GM06990 (cell line): ENCODE results near the gene ATG9B.

Experiments used
- DNase-seq: peaks from one replicate; pipeline ENCODE4 v3.0.0-alpha.2; 2011; ENCODE audit not compliant: insufficient read length; ENCODE audit errors: extremely low read depth
- H3K27me3 ChIP-seq: replicated peaks from 2 replicates; pipeline ENCODE4 v1.6.0; 2011; ENCODE audit warnings: low read length; ENCODE audit not compliant: control insufficient read depth, insufficient read depth
- H3K36me3 ChIP-seq: 2 replicates; pipeline ENCODE4 v1.5.1; 2011; ENCODE audit warnings: low read length; ENCODE audit not compliant: control insufficient read depth, insufficient read depth
- H3K4me3 ChIP-seq: replicated peaks from 2 replicates; pipeline ENCODE4 v1.5.1; 2011; ENCODE audit warnings: low read depth, mild to moderate bottlenecking, control low read depth, low read length
- TF ChIP-seq, protein P1 (sequence below): IDR thresholded peaks from 2 replicates; pipeline ENCODE4 v1.5.1; 2011; ENCODE audit warnings: low read length, control low read depth, mild to moderate bottlenecking, inconsistent platforms; ENCODE audit not compliant: insufficient read depth, poor library complexity, severe bottlenecking

Gene ATG9B

DNA sequence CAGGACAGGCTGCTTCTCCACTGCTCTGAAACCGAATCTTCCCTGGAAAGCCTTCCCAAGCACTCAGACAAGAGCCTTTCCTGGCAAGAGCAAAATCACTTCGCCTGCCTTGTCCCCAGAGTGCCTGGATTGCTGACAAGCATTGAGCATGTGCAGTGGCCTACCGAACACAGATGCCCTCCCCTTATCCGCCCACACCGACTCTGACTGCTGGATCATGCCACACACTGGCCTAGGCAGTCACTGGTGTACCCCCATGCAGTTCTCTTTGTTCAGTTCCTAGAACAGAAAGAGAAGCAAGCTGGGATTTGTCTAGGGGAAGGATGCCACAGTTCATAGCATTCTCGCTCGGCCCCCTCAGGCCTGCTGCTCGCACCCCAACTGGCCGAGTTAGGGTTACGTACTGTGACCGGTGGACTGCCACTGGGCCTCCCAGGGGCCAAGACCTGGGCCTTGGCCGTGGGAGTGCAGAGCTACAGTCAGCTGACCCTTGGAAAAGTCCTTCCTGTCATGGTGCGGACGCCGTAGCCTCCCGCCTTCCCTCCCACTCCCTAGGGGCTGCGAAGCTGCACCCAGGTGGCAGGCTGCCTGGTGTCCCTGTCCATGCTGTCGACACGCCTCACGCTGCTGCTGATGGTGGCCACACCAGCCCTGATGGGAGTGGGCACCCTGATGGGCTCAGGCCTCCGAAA lies 10.9 kb upstream of the ATG9B start:
- TF ChIP-seq, protein P1, sequence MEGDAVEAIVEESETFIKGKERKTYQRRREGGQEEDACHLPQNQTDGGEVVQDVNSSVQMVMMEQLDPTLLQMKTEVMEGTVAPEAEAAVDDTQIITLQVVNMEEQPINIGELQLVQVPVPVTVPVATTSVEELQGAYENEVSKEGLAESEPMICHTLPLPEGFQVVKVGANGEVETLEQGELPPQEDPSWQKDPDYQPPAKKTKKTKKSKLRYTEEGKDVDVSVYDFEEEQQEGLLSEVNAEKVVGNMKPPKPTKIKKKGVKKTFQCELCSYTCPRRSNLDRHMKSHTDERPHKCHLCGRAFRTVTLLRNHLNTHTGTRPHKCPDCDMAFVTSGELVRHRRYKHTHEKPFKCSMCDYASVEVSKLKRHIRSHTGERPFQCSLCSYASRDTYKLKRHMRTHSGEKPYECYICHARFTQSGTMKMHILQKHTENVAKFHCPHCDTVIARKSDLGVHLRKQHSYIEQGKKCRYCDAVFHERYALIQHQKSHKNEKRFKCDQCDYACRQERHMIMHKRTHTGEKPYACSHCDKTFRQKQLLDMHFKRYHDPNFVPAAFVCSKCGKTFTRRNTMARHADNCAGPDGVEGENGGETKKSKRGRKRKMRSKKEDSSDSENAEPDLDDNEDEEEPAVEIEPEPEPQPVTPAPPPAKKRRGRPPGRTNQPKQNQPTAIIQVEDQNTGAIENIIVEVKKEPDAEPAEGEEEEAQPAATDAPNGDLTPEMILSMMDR = no peak
- DNase-seq = no peak
- H3K27me3 ChIP-seq = no peaks in the 10 kb centered on the region
- H3K36me3 ChIP-seq = peaks cover 18% of the 10 kb centered on the region
- H3K4me3 ChIP-seq = no peak overlapping the region

DNA sequence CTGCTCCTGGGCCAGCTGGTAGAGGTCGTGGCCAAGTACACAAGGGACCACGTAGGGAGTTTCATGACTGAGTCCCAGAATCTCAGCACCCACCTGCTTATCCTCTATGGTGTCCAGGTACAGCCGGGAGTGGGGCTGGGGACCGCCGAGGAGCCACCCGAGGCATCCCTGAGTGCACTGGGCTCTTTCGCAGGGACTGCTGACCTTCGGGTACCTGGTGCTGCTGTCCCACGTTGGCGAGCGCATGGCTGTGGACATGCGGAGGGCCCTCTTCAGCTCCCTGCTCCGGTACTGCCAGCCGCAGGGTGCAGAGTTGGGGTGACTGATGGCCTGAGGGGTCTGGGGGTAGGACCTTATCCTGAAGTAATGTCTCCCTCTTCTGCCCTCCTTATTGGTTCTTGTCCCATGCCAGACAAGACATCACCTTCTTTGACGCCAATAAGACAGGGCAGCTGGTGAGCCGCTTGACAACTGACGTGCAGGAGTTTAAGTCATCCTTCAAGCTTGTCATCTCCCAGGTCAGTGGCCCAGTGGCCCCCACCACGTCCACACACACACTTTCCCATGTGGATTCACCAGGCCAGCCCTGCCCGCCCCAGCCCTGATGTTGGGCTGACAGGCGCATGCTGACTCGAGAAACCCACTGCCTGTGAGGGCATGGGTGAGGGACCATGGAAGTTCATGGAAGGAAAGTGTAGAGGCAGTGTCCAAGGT lies 10.2 kb upstream of the ATG9B start:
- Histone ChIP-seq H3K36me3 (peaks cover 18% of the 10 kb centered on the region), H3K27me3 (no peaks in the 10 kb centered on the region), H3K4me3 (no peak overlapping the region)
- TF ChIP-seq, protein P1 = no peak
- DNase-seq = no peak

DNA sequence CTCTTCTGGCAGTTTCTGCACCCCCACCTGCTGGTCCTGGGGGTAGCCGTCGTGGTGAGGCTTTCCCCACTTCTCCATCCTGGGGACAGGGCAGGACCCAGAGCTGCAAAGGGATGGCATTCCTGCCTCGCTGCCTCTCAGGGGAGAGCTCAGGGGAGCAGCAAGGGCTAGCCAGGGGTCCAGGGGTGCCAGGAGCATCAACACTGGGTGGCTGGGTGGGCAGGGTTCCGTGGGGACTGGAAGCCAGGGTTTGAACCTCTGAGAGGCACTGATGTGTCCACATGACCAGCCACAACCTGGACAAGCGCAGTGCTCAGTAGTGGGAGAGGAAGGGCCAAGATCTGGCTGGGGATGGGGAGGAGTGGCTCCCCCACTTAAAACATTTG lies 9.6 kb upstream of the ATG9B start:
- Histone ChIP-seq H3K27me3 (no peaks in the 10 kb centered on the region), H3K4me3 (no peak overlapping the region), H3K36me3 (peaks cover 18% of the 10 kb centered on the region)
- no peak for DNase-seq
- TF ChIP-seq, protein P1 = no peak

DNA sequence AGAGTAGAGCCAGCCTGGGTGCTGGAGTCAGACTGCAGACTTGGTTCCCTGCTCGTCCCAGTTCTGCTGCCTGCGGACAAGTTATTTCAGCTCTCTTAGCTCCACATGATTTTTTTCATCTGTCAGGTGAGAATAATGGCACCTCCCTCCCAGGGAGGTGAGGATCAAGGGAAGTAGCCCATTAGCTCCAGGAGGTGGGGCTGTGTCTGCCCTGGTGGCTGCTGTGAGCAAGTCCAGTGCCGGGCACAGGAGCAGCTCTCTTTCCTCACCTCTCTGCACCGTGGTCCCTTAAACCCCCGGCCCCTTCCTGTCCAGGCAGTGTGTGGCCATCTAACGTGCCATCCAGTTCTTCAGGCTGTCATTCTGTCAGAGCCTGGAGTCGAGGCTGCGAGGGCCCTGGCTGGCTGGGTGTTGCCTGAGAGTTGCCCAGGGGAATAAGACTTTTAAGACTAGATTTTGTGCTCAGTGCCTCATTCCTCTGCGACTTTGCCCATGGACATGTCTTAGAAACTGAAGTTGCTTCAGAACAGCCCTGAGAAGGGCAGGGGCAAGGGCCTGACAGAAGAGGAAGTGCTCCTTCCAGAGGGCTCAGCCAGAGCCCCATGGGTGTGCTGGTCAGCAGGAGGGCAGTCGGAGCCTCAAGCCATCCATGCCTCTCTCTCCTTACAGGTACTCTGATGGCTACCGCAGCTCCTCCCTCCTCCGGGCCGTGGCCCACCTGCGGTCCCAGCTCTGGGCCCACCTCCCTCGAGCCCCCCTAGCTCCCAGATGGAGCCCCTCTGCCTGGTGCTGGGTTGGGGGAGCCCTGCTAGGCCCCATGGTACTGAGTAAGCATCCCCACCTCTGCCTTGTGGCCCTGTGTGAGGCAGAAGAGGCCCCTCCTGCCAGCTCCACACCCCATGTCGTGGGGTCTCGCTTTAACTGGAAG lies 8.9 kb upstream of the ATG9B start:
- H3K27me3 ChIP-seq = no peaks in the 10 kb centered on the region
- TF ChIP-seq, protein P1 = peak; percentile 1
- H3K4me3 ChIP-seq = no peak overlapping the region
- peaks cover 18% of the 10 kb centered on the region for H3K36me3 ChIP-seq
- DNase-seq = no peak

DNA sequence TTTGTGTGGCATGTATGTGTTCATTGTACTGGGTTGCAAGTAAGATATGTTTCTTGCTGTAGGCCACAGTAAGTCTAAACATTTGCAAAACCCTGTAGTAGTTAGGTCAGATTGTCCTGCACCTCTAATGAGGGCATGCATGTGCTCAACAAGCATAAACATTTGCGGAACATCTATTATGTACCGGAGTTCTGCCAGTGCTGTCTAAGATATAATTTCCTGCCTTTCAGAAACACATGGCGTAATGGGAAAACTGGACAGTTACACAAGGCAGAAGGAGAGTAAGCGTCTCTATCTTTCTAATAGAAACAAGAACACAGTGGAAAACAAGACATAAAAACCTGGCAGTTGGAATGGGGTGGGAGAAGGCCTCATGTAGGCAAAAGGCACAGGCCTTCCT lies 6.7 kb upstream of the ATG9B start:
- peaks cover 13% of the 10 kb centered on the region for H3K36me3 ChIP-seq
- TF ChIP-seq, protein P1 = no peak
- no peak for DNase-seq

More for the DNA sequence above, 6.7 kb upstream of the ATG9B start:
- no peaks in the 10 kb centered on the region for H3K27me3 ChIP-seq
- H3K4me3 ChIP-seq = no peak overlapping the region
